Caki2 (cell line): ENCODE results near the gene MCTP1. TPM values are rescaled to one million over a fixed set of nuclear protein-coding genes. Genes with fewer than 3 reads are reported as not detected.

Source experiments
- DNase-seq: peaks from one replicate; pipeline ENCODE4 v3.0.0-alpha.2; 2015; ENCODE audit warnings: low read depth
- in situ Hi-C: cut with HindIII; loops from 2 replicates; pipeline ENCODE4 v1.10.0; 2016; ENCODE audit warnings: low sequenced_read_pairs, low pct_unique_long_range_greater_than_20kb, mixed read lengths
- total RNA-seq: library from RNA; depleted of rRNA; stranded (reverse); fragments of >200 nt; shearing (Covaris generic); gene quantifications from 2 replicates; pipeline ENCODE4 v1.2.3, GENCODE V29; 2014; ENCODE audit warnings: low replicate concordance; rRNA removed

The MCTP1 gene
- 34.4 and 42.4 TPM in 2 replicates for total RNA-seq

DNA sequence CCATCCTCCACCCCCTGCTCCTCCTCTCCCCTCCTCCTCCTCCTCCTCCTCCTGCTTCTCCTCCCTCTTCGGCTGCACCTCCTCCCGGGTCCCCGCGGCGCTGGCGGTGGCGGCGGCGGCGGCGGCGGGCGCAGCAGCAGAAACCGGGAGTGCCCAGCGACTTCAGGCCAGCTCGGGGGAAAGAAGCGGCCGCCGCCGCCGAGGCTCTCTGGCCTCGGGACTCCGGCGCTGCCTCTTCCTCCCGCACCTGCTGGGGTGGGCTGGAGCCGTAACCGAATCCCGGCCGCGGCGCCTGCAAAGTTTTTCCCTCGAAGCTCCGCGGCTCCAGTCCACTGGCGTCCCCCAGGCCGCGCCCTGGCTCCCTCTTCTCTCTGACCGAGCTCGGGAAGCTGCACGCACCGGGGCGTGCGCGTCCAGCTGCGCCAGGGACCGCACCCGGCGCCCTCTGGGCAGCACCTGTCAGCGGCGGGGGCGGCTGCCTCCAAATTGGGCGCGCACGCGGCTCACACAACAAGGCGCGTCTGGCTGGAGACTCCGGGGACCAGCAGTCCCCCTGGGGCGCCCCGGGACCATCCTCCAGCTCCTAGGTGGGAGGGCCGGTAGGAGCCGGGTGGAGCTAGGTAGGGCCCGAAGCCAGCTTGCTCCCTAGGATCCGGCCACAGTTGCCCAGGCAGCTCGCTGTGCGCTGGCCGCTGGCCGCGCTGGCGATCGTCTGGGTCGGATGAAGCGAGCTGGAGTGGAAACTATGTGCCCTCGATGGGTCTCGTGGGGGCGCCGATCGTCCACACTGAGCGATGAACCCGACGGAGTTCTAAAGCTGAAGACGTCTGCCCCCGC, at the start of gene MCTP1:
Gene MCTP1 (minus strand): TSS at position 523 of the 837 bp plus-strand sequence.
- peak; percentile 57 for DNase-seq
- in situ Hi-C loops = no loop called here

DNA sequence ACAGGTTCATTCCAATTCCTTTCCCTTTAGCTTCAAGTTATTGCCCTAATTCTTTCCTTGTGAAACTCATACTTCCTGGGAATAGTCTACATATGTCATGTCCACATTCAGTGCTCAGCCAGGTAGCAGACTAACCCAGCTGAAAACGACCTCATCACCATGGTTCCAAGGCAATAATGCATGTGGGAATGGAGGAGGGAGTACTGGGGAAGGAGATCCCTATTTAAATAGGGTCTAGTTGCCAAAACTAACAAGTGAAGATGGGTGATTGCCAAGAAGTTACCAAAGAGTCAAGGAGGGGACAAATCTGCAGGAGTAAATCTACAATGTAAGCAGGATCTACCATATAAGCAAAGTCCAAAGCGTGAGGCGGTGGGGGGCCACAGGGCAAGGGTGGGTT, 47.3 kb upstream of the MCTP1 start:
- in situ Hi-C loops = no loop called here
- no peak for DNase-seq

DNA sequence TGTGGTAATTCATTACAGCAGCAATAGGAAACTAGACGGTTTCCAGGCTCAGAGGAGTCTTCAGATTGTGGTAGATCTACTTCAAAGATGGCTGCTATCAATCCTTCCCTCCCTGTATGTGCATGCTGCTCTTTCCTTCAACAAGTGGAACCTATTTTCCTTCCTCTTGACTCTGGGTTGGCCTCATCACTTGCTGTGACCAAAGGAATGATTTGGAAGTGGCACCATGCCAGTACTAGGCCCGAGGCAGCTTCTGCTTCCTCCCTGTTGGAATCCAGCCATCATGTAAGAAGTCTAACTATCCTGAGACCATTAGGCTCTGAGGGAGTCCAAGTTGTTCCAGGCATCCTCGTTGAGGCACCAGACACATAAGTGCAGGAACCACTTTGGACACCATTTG, 46.5 kb upstream of the MCTP1 start:
- DNase-seq = no peak
- in situ Hi-C loops = no loop called here

DNA sequence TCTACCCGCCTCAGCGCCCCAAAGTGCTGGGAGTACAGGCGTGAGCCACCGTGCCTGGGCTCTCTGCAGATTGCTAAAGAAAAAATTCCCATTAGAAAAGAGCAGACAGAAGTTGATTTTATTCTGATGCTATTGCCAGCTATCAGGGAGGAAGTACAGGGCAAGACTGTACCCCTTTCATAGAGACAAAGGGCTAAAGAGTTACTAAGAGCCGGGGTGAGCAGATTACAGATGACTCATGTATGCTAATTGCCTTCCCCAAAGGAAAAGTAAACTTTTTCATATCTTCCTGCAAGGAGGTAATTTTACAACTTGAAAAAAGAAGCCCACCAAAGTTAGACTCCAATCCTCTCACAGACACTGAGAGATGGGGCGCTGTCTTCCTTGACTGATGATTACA, 42.3 kb upstream of the MCTP1 start:
- no peak for DNase-seq
- in situ Hi-C loops = no loop called here

DNA sequence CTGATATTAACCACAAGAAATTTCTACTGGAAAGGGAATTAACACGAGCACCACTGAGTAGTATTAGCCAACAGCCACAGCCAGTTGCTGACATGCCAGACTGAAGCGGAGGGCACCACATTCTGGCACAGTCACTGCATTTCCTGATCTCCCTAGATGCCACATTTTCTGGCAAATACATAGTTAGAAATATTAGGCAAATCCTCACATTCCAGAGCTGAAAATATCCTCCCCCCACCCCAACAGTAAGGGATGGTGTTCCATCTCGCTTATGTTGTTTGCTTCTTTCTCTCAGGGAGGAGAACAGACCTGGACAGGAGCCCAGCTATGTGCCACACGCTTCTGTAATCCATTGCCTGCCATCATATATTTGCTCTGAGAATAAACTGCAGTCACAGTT, 32.8 kb upstream of the MCTP1 start:
- DNase-seq = no peak
- in situ Hi-C loops = no loop called here

DNA sequence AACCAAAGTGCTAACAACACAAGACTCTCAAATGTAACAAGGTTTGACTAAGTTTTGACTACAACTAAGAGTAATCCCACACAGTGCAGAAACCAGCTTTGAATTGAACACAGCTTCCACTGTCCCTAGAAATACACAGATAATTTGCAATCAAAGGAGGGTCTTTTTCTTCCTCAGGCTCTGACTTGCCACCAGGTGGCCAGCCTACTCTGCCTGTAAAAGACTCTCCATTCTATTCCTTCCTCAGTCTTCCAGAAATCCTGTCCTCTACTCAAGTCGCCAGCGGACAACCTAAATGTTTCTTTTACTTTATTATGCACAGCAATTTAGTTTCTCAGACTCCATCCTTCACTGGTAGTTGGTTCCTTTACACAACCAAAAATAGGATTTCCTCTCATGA, 32.2 kb upstream of the MCTP1 start:
- DNase-seq = no peak
- in situ Hi-C loops = no loop called here

DNA sequence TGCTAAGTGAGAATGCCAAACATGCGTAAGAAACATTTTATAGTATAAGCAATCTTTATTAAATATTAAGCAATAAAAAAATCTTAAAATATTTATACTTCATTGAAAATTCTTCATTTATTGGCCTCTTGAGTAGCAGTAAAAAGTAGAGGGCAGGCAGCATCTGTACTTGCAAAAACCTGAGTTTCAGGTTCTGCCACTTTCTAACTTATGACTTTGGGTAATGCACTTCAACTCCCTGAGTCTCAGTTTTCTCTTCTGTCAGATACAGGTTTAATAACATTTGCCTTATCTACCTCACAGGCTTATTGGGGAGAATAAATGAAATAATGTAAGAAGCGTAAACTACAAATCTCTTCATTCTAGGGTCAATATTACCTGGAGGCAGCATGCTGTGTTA, 19.8 kb upstream of the MCTP1 start:
- in situ Hi-C loops = no loop called here
- no peak for DNase-seq

DNA sequence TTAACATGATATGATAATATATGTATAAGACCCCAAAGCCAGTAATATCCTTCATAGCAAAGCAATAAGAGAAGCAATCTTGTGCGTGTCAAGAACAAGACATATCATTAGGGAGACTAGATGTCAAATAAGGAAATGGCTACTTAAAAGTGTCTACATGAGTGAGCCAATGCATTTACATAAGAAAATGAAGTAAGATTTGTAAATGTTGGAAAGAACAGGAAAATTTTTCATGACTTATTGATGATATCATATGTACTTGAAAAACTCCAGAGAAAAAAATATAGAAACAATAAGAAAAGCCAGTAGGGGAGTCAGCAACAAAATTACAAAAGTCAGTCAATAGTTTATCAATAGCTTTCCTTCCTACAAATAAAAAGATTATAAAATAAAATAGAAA, 13.8 kb upstream of the MCTP1 start:
- DNase-seq = no peak
- in situ Hi-C loops = no loop called here

DNA sequence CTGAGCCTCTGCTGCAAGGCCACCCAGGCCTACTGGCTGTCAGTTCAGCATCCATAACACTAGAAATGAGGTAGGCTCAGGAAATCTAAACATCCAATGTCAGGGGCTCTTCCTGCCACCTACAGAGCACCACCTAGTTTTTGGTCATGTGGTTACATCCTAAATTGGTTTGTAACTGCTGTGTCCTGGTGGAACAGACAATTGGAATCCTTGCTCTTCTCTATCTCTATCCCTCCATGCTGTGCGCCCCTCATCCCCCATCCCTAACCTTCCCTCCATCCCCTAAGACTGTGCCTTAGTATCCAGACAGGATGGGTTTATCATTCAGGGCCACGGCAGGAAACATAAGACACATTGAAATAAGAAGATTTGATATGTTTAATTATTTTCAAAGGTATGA, 11.4 kb upstream of the MCTP1 start:
- no peak for DNase-seq
- in situ Hi-C loops = no loop called here

DNA sequence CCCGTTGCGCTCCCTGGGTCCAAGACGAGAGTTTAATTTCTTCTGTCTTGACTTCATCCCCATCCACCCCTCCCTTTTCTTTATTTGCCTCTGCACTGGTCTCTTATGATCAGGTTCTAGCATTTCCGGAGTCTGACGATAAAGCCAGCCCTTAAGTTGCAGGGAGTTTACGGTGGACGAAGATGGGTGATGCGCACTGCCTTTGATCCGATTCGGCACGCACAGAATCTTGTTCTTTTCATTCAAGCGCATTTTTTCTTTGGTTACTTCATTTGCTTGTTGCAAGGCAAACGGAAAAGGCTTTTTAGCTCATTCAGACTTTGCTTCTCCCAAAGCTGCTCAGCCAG, 488 bp upstream of the MCTP1 start:
- no peak for DNase-seq
- in situ Hi-C loops = no loop called here

DNA sequence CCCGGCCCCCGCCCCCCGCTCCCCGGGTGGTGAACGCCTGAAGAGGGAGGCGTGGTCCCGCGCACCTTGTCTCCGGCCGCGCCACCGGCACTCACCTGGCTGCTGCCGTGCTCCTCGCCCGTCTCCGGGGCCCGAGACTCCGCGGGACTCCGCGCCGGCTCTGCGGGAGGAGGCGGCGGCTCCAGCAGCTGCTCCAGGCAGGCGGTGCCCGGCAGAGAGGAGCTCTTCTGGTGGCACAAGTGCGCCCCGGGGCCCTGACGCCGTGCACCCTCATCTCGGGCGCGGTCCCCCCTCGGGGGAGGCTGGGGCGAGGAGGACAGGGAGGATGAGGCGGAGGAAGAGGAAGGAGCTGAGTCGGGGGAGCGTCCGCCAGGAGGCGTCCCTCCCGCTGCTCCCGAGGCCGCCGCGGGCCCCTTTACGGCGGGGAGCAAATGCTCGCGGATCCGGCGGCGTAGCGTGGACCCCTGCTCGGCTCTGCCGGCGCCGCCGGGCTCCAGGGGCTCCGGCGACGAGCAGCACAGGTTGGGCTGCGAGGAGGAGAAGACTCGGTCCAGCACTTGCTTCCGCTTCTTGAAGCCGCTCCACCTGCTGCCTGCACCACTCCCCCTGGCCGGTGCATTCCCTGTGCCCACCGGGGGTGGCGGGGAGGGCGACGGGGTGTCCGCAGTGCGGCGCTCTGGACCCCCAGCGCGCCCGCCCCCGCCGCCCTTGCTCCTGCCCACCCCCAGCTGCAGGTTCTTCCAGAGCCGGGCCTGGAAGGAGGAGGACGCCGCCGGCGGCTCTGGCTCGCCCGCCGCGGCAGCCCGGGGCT, 928 bp downstream of the MCTP1 start:
- peak; percentile 54 for DNase-seq
- in situ Hi-C loops = no loop called here

DNA sequence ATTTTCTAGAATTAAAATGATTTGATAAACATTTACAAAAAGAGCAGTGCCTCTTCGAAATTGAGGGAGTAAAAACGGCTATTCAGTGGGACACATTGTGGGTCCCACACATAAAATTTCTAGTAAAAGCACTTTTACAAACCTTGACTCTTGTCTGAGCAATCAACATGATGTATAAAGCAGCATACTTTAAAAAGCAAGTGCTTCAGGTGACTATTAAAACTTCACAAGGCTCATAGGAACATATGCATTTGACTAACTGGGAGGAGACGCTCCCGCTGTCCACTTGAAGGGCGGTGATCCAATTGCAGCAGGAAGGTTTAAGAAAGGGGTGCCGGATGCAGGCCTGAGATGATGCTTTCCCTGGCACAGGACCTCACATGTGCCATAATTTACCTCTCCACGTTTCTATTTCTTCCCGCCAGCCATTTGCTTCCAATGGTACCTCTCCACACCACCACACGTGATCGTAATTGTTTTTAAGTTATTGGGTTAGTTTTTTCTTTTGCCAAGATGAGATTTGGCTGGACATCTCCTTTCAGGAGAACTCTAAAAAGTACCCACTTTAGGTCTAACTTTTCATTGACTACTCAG, 1.8 kb downstream of the MCTP1 start:
- in situ Hi-C loops = no loop called here
- no peak for DNase-seq

DNA sequence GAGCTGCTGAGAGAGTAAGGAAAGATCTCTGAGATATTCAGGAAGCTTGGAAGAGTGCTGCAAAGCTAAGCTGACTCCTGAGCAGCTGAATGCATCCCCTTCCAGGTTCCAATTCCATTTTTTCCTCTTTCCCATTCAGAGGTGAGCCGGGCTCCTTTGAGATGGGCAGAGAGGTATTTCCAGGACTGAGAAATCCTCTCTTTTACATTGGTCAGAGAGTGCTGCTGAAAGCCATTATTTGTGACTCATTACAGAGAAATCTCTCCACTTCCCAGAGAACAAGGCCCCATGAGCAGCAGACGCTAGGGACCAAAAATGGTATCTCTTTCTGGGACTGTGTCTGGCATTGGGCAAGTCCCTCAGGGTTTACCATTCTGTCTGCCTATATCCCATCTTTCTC, 3.7 kb downstream of the MCTP1 start:
- in situ Hi-C loops = no loop called here

DNA sequence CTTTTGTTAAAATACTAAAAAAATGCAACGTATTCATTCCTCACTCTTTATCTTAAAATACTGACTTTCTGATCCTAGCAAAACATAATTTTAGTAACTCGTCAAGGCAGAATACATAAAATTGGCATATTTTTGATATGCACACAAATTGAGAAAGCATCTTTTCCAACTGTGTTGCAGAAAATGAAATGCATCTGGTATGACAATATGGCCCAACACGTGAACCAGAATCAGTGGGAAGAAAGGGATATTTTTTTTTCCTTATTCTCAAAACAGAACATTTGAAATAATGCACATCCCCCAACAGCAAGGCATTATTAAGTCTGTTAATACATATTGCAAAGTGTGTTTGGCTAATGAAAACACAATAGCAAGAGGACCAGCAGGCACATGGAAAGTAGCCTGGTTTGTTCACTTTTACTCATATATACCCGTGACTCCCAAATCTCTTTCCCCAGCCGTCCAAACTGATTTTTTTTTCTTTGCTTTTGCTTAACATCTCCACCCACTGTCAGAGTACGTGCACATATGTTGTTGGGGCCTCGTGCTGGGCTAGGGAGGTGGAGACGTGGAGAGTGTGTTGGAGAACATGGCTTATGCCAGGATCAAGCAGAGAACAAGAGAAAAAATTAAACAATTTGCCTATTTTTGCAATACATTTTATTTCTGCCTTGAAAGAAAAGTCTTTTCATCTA, 4.3 kb downstream of the MCTP1 start:
- DNase-seq = no peak
- in situ Hi-C loops = no loop called here

More for the DNA sequence above, 3.7 kb downstream of the MCTP1 start:
- DNase-seq = no peak

DNA sequence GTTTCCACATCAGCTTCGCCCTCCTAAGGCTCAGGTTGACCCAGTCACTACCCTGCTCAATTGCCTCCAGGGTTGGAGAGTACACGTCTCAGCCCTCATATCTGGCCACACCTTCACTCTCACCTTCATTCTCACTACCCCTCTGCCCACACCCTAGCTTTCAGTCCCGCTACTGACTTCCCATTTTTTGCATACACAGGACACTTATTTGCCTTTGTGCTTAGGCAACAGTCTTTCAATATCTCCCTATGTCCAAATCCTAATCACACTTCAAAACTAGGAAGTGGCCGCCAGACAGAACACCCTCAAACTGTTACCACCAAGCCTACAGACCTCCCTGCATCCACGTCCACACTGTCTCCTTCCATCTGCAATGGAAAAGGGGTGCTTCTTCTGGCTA, 10.9 kb downstream of the MCTP1 start:
- no peak for DNase-seq
- in situ Hi-C loops = no loop called here

DNA sequence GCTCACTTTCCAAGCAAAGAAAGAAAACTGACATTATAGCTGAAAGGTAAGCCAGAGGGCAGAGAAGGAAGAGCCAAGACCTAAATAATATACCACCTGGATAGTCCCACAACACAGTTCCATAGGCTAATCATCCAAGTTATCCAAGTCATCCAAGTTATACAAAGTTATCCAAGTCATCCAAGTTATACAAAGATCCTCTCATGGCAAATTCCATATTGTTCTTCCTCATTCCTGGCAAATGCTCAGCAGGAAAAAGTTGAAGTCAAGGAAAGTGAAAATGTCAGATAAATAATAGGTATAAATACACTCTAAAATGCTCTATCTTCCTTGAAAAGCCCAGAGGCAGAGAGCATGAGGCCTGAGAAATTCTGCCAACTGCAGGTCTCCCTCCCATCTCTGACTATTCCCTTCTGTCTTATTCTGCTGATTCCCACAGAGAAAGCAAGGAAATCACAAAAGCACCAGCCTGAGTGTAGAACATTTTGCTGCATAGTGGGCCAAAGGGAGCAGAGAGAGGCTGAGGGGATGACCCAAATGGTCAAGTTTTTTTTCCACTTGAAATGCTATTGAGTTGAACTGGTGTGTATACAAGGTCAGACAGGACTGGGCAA, 12.5 kb downstream of the MCTP1 start:
- no peak for DNase-seq
- in situ Hi-C loops = no loop called here

DNA sequence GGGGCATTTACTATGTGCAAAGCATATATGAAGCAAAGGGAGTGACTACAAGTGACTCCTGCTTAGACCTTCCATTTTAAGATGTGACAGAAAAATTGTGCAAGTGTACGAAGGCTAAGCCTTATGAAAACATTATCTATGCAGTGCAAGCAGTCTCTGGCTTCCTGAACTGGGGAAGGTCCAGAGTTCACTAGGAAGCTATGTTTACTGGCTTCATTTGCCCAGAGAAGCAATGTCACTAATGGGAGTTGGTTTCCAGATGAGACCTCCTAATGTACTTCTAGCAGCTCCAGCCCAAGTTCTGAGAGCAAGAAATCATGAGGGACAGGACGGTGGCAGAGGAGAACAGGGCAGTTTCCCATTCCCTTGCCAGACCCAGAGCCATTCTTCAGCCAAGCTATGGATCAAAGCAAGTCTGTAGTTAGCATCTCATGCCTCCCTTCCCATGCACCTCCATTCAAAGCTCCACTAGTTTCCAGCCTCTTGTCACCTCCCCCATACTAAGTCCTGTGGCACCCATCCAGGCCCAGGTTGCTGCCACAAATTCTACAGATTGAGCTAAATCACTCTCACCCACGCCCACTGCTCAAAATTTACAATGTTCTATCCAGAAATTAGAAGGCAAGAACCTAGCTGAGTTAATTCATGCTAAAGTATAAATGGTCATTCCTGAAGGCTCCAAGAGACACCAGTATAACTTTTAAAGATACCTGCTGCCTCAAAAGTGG, 21.8 kb downstream of the MCTP1 start:
- DNase-seq = no peak
- in situ Hi-C loops = no loop called here
